ENCODE results near the gene KIAA2012.
"Not testable (repeated sequence)": the region's sequence is repeated elsewhere in the genome, so short reads cannot be mapped to it uniquely, and the experiment has no call there.

KIAA2012 gene

GRCh38 chr2:202118168-202118567 lies 45.1 kb downstream of the KIAA2012 start:
- DNase-seq (ENCODE audit: low spot score) = no peak

- no peak for DNase-seq (ENCODE audit: low spot score)
These were observed 47.8 kb downstream of the KIAA2012 start for GRCh38 chr2:202120828-202121227.

DNA sequence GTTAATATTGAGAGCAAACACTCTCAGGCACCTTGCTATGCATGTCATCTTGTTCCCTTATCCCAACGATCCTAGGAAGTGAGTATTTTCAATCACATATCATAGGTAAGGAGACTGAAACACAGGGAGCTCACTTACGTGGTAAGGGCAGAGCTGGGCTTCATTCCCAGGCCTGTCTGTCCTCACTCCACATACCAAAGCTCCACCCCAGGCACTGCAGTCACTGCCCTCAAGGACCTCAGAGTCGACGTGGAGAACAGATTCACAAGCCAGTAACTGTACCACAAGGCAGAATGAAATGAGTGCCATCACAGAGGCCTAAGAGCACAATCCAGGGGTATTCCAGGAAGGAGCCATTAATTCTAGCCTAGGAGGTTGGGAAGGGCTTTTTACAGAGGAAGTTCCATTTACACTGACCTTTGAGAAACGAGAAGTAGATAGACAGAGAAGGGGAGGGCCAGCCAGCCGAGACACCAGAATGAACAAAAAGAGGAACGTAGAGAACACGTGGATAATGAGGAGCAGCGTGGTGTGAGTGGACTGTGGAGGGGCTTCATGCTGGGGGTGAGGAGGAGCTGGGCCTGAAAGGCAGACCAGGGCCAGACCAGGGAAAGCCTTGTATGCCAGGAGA lies 48.6 kb downstream of the KIAA2012 start:
- peak; percentile 72 for DNase-seq (ENCODE audit: low spot score)

- peak; percentile 47 for DNase-seq (ENCODE audit: low spot score)
These were observed 49.1 kb downstream of the KIAA2012 start for GRCh38 chr2:202122163-202122540.

DNA sequence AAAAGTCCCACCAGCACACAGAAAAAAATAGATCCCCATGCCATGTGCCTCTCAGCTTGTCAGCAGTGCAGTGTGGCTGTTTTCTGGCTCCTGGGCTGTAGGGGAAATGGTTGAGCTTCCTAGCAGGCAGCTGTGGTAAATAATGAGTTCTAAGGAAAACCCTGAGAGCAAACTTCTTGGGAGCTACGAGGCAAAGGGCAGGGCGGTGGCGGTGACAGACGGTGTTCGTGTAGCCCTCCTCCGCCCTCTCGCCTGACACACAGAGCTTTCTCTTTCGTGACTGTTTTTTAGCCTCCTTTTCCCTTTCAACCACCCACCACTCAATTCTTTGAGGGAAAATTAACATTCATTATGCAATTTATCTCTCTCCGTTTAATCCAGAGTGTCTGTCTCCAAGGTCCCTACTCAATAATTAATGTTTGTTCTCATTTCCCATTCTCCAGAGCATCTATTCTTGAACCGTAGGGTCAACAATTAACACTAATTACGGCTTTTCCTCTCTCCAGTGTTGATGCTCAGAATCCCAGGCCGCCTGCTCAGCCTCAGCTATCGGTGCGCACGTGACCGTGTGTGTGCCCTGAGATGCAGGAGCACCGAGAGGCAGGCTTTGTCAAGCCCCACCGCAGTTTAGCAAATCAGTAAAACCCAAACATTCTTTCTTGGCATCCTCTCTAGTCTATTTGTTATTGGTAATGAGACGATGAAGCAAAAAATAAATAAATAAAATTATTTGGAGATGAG lies 50.1 kb downstream of the KIAA2012 start:
- no peak for DNase-seq (ENCODE audit: low spot score)

DNA sequence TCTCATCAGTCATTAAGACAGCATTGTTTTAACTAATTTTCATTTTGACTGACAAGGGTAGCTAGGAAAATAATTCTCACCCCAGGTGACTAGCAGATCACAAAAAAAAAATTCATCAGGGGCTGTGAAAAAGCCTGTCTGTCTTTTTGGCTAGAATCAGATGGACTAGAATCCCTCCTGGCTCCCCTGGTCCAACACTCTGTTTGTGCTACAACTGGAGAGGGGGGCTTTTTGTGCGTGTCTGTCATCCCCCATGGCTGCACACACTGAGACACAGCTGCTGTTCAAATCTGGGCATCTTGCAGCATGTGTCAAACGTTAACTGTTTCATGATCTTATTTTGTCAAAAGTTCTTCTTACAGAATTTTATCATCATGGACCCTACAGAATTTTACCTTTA lies 51.2 kb downstream of the KIAA2012 start:
- DNase-seq (ENCODE audit: low spot score) = no peak

- DNase-seq (ENCODE audit: low spot score) = no peak
These were observed 54.8 kb downstream of the KIAA2012 start for GRCh38 chr2:202127687-202128331.

- DNase-seq (ENCODE audit: low spot score) = no peak
These were observed 56.8 kb downstream of the KIAA2012 start for GRCh38 chr2:202129841-202130240.

DNA sequence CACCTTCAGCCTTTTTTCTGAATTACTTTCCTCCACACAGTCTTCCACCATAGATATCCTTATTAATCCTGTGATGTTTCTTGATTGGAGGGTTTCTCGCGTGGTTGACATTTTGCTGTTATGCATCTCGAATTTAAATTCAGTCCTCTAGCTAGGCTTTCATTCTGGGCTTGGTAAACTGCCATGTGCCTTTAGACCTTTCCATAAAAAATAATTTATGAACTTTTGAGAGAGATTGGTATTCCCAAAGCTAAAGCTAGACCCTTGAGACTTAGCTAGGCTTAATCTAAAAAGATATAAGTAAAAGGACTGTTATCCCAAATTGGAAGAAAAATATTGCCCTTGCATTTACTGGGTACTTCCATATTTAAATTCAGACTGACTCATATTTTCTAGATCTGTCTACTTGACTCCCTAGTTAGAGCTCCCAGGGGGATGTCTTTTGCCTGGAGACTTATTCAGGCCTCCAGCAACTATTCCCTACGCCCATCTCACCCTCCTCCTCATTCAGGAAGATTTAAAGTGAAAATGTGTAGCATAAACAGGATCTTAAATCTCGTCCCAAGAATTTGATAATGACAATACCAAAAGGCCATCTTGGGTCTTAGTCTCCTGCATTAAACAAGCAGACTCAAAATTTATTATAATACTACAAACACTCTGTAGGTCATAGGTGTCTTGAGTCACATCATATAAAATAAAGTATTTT lies 60.3 kb downstream of the KIAA2012 start:
- no peak for DNase-seq (ENCODE audit: low spot score)

DNA sequence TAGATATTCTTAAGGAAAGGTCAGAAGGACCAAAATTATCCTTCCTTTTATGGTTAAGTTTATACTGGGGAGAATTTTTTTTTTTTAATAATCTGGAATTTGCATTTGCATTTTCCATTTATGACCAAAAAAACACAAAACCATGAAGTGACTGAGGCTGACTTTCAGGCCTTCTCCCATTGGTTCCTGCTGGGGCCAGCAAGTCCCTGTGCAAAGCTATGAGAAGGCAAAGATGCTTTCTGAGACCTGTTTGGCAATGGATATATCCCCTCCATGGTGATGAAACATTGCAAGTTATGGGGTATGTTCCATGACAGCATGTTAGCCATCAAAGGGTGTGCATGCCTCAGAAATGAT lies 60.8 kb downstream of the KIAA2012 start:
- no peak for DNase-seq (ENCODE audit: low spot score)

DNA sequence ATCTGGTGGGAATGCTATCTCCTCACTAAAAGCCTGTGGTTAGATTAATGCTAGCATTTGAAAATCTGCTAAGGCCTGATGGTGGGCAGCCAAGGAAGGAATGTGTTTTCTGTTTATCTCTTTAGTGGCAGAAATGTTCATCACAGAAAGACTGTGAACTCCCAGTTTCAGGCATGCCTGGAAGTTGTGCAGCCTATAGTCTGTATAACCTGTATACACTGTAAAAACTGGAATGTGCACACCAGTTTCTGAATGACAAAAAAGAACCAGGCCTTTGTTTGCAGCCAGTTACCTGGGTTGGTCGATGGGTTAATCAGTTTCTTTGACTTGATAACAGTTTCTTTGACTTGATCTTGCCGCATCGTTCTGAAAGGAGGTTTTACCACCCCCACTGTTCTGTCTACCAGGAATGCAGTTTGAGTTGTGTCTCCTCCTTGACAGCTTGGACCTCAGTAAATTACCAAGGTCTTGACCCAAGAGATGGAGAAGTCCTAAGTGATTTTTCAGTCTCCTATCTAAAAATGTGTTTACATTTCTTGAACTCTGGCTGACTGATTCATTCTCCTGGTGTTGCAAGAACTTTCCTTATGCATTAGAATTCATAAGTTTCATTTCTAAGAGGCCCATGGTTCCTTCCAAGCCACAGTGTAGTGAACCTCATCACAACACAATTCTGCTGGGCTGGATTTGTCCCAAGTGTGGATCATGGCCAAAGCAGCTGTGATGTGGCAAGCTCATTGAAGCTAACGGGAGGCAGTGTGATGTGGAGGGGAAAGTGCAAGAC lies 62.2 kb downstream of the KIAA2012 start:
- peak; percentile 65 for DNase-seq (ENCODE audit: low spot score)

GRCh38 chr2:202136039-202136438 lies 63.0 kb downstream of the KIAA2012 start:
- not testable (repeated sequence) for DNase-seq (ENCODE audit: low spot score)

DNA sequence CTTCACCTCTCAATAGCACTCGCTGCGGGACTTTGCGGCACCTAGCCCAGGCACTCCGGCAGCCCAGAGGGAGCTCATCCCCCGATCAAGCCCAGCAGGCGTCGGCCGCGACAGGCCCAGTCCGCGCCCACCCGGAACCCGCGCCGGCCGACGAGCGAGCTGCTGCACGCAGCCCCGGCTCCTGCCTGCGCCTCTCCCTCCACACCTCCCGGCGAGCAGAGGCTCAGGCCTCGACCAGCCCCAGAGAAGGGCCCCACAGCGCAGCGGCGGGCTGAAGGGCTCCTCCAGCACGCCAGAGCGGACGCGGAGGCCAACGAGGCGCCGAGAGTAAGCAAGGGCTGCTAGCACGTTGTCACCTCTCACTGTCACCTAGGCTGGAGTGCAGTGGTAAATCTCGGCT lies 63.5 kb downstream of the KIAA2012 start:
- DNase-seq (ENCODE audit: low spot score) = no peak

DNA sequence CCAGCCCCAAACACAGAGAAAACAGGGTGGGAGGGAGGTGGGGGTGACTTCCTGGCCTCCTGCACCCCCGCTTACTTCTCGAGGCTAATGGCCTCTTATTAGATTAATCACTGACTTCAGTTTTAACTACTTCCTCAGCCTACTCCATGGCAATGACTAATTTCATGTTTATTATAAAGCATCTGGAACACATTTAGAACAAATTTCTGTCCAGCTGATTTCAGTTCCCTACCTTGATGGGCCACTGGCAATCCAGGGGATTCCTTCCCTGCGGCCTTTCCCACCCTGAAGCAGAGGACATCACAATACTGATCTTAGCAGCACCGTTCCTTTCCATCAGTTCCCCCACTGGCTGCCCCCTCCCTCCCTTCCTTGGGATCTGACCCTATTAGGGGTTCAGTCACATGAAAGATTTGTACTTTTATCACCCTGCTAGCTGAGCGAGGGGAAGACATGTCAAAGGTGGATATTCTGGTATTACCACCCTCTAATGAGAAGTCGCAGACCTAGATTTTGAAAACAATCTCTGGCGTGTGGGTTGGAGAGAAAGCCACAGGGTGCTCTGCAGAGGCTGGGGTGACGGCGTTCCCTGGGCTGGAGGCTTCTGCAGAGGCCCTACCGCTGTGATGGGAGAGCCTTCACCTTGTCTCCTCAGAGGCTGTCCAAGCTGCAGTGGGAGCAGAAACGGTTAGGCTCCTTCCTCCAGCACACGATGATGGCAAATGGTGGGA lies 67.6 kb downstream of the KIAA2012 start:
- DNase-seq (ENCODE audit: low spot score) = no peak

GRCh38 chr2:202141329-202141947 lies 68.4 kb downstream of the KIAA2012 start:
- no peak for DNase-seq (ENCODE audit: low spot score)

GRCh38 chr2:202142540-202142939 lies 69.5 kb downstream of the KIAA2012 start:
- no peak for DNase-seq (ENCODE audit: low spot score)

- DNase-seq (ENCODE audit: low spot score) = no peak
These were observed 74.7 kb downstream of the KIAA2012 start for GRCh38 chr2:202147775-202148174.

DNA sequence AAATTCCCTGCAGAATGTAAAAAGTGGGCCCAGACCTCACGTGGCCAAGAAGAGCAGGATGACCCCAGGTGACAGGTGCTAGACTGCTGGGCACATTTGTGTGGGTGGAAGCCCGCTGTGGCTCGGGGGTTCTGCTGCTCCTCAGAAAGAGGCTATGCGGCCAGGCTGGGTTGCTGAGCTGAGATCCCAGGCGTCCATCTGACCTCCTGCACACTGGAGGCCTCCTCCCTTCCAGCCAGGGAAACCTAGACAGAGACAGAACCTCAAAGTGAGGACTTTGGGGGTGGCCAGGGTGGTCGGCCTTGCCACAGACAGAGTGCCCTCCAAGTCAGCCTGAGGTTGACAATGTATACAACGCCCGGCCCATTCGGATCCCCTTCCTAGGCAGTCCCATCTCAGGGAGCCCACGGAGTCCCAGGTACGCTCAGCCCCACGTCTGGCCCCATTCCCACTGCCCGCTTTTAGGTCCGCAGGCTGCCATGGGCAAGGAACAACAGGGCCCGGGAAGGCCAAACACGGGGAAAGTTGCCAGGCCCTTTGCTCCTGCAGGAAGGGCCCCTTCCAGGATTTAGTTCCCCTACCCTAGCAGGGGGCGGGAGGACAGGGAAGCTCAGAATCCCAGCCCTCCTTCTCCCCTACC lies 75.6 kb downstream of the KIAA2012 start:
- no peak for DNase-seq (ENCODE audit: low spot score)

DNA sequence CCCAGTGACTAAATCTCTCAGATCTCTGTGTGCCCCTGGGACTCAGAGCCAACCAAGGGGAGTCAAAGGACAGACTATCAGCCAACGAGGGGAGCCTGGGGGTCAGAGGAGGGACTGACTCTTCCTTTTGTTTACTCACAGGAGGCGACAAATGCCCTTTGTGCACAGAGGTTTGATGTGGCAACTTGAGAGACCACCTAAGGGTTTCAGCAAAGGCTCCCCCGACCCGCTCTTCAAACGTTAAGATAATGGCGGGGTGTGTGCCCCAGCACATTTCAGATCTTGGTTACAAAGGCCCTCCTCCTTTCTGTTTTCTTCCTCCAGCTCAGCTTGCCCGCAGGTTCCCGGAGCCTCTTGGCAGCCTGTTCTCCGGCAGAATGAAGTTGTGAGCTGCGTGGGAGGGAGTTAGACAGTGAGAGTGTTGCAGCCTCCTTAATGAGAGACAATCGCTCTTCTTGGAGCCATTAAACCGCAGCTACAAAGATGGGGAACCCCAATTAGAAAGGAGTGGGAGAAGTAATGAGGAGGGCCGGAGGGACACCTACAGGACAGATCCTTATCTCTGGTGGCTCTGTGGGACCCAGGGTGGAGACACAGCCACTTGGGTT lies 76.2 kb downstream of the KIAA2012 start:
- peak; percentile 4 for DNase-seq (ENCODE audit: low spot score)

- DNase-seq (ENCODE audit: low spot score) = no peak
These were observed 76.9 kb downstream of the KIAA2012 start for GRCh38 chr2:202149936-202150335.
